Endothelial cell of umbilical vein (primary cell): Measurements from ENCODE around the gene SERGEF. TPM values are rescaled to one million over a fixed set of nuclear protein-coding genes. Genes with fewer than 3 reads are reported as not detected.

Experiments
- BruUV-seq: library from RNA; stranded (reverse); fragments of 400-500 nt; replicated peaks from 2 replicates; lab custom pipeline; 2021; lab: Mats Ljungman, UMichigan
- CTCF ChIA-PET: fragments of 300-600, 350-600 bp; sonication (Branson Sonifier 250); formaldehyde crosslinking; loops from one replicate; lab custom pipeline; 2021; ENCODE audit warnings: antibody characterized with exemption, inconsistent platforms; lab: Charles Lee
- POLR2A ChIA-PET: fragments of 300-600, 350-600 bp; sonication (Branson Sonifier 250); formaldehyde crosslinking; loops from one replicate; lab custom pipeline; 2021; ENCODE audit warnings: antibody characterized with exemption, inconsistent platforms; lab: Charles Lee
- DNase-seq: peaks from one replicate; pipeline ENCODE4 v3.0.0-alpha.2; 2011; ENCODE audit warnings: low read depth, low spot score
- FAIRE-seq: peaks from 2 replicates; lab custom pipeline; 2011; peaks lifted over from hg19 to GRCh38; lab: Jason Lieb, UNC
- H2AFZ ChIP-seq: 2 replicates; pipeline ENCODE4 v1.6.0; 2012; ENCODE audit warnings: low read depth, low read length, control low read depth, inconsistent platforms
- H3K27ac ChIP-seq: 2 replicates; pipeline ENCODE4 v1.5.1; 2011; ENCODE audit warnings: low read depth, mild to moderate bottlenecking, control low read depth, low read length, moderate library complexity; ENCODE audit not compliant: insufficient read depth
- H3K27me3 ChIP-seq, 2 experiments: 2 replicates each; pipeline versions ENCODE4 v1.6.0 to v1.6.1; 2011; ENCODE audit warnings: low read length in 2 of 2, mixed read lengths in 1 of 2; ENCODE audit not compliant: control insufficient read depth in 2 of 2, insufficient read depth in 2 of 2
- H3K36me3 ChIP-seq, 2 experiments: 2 replicates in 1 of 2; 3 replicates in 1 of 2; pipeline ENCODE4 v1.5.1; 2011; ENCODE audit warnings: low read length in 2 of 2, mild to moderate bottlenecking in 1 of 2, moderate library complexity in 1 of 2; ENCODE audit not compliant: control insufficient read depth in 2 of 2, insufficient read depth in 2 of 2; ENCODE audit errors: extremely low read depth in 1 of 2
- H3K4me1 ChIP-seq: 3 replicates; pipeline ENCODE4 v1.5.1; 2011; ENCODE audit warnings: mild to moderate bottlenecking, low read length; ENCODE audit not compliant: control insufficient read depth, insufficient read depth; ENCODE audit errors: extremely low read depth
- H3K4me2 ChIP-seq: 2 replicates; pipeline ENCODE4 v1.6.1; 2011; ENCODE audit warnings: low read length, control low read depth, mixed read lengths; ENCODE audit not compliant: insufficient read depth
- H3K4me3 ChIP-seq, 3 experiments: fragments of 200-600 bp in 1 of 3; sonication (generic), shearing (Covaris generic) in 1 of 3; replicated peaks in 1 of 3; 2 replicates each; pipeline ENCODE4 v1.5.1; 2011 to 2016; ENCODE audit warnings: control low read depth in 3 of 3, low read length in 3 of 3, mild to moderate bottlenecking in 2 of 3, inconsistent platforms in 1 of 3, low read depth in 1 of 3, moderate library complexity in 1 of 3; ENCODE audit not compliant: insufficient read depth in 1 of 3
- H3K79me2 ChIP-seq: 2 replicates; pipeline ENCODE4 v1.6.0; 2012; ENCODE audit warnings: low read length, inconsistent platforms; ENCODE audit not compliant: control insufficient read depth, insufficient read depth
- H3K9ac ChIP-seq: replicated peaks from 2 replicates; pipeline ENCODE3; 2011; ENCODE audit warnings: low read length, control low read depth; ENCODE audit not compliant: insufficient read depth; ENCODE audit errors: extremely low read depth
- H3K9me1 ChIP-seq: replicated peaks from 3 replicates; pipeline ENCODE4 v1.6.0; 2011; ENCODE audit warnings: mild to moderate bottlenecking, low read length; ENCODE audit not compliant: control insufficient read depth, insufficient read depth; ENCODE audit errors: extremely low read depth
- H3K9me3 ChIP-seq: replicated peaks from 2 replicates; pipeline ENCODE4 v1.5.1; 2012; ENCODE audit warnings: low read length, inconsistent platforms; ENCODE audit not compliant: control insufficient read depth, insufficient read depth
- H4K20me1 ChIP-seq: replicated peaks from 2 replicates; pipeline ENCODE3; 2011; ENCODE audit warnings: mild to moderate bottlenecking, low read length; ENCODE audit not compliant: control insufficient read depth, insufficient read depth; ENCODE audit errors: extremely low read depth
- EZH2 ChIP-seq: IDR thresholded peaks from 2 replicates; pipeline ENCODE4 v1.6.1; 2012; ENCODE audit warnings: borderline replicate concordance, low read depth, mild to moderate bottlenecking, moderate library complexity, low read length, inconsistent platforms; ENCODE audit not compliant: severe bottlenecking
- FOS ChIP-seq: IDR thresholded peaks from 2 replicates; pipeline ENCODE4 v1.6.1; 2011; ENCODE audit warnings: mild to moderate bottlenecking, low read length, moderate library complexity, borderline replicate concordance; ENCODE audit not compliant: insufficient read depth
- GATA2 ChIP-seq: IDR thresholded peaks from 2 replicates; pipeline ENCODE4 v1.7.0; 2011; ENCODE audit warnings: low read depth, mild to moderate bottlenecking, moderate library complexity, mixed read lengths, low read length; ENCODE audit not compliant: insufficient read length, insufficient read depth
- JUN ChIP-seq: IDR thresholded peaks from 2 replicates; pipeline ENCODE4 v1.6.1; 2011; ENCODE audit warnings: borderline replicate concordance, low read depth; ENCODE audit not compliant: insufficient read length, insufficient read depth
- MAX ChIP-seq: IDR thresholded peaks from 2 replicates; pipeline ENCODE4 v1.6.1; 2011; ENCODE audit not compliant: insufficient read depth, insufficient read length
- MYC ChIP-seq: IDR thresholded peaks from one replicate; pipeline ENCODE4 v1.6.1; 2011; ENCODE audit warnings: mild to moderate bottlenecking, low read depth, low read length
- POLR2A ChIP-seq: IDR thresholded peaks from 2 replicates; pipeline ENCODE4 v1.6.1; 2012; ENCODE audit warnings: low read depth, mild to moderate bottlenecking, control low read depth, low read length
- POLR2AphosphoS5 ChIP-seq: IDR thresholded peaks from 2 replicates; pipeline ENCODE4 v1.6.1; 2012; ENCODE audit warnings: low read depth, mild to moderate bottlenecking, control low read depth, low read length, moderate library complexity; ENCODE audit not compliant: insufficient read depth
- dilution Hi-C: fragments of 300-500 bp; cut with MboI; formaldehyde crosslinking; loops from one replicate; pipeline ENCODE4 v1.15.0; 2019; ENCODE audit warnings: low sequenced_read_pairs; ENCODE audit not compliant: extremely low pct_ligation_motif_present
- intact Hi-C: fragments of 100-400 bp; cut with micrococcal nuclease; formaldehyde crosslinking; loops from one replicate; pipeline ENCODE4 v1.10.0; 2022
- polyA plus RNA-seq, 4 experiments: library from polyadenylated mRNA; depleted of rRNA in 3 of 4; stranded (reverse) in 3 of 4; unstranded in 1 of 4; fragments of >200 nt; gene quantifications; 2 replicates each; pipeline versions ENCODE4 v1.2.1 to v1.2.3, GENCODE V29; 2011 to 2012; ENCODE audit warnings: missing spikeins in 1 of 4
- total RNA-seq: library from RNA; stranded (reverse); gene quantifications from 2 replicates; pipeline ENCODE4 v1.2.3, GENCODE V29; 2021

SERGEF gene
- total and polyA plus RNA-seq, 2 donors (not counting 3 experiments of a cell fraction or from before 2014, with no cell fraction given), result 8.7 to 16.7 TPM

DNA sequence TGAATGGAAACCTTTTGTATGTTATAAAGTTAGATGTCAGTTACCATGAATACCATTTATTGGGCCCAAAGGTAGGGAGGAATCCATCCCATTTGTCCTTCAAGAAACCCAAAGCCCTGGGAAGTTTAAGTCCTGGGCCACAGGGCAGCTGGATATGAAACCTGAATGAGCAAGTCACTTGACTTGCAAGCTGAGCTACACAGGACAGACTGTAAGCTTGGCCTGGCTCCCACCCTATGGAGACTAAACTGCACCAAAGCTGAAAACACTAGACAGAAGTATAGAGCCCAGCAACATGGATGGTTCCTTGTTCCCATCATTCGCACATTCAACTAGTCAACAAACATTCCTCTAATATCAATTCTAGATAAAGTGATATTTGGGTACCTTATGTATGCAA, 207.0 kb downstream of the SERGEF start:
- DNase-seq, result no peak
- no peaks in the 10 kb centered on the region for H3K27me3 ChIP-seq
- POLR2A ChIA-PET, result no interaction called here
- no peaks in the 10 kb centered on the region for H3K9me3 ChIP-seq
- H3K9me1 ChIP-seq, result no peaks in the 10 kb centered on the region
- BruUV-seq, result no TSS peak
- no peaks in the 10 kb centered on the region for H3K4me1 ChIP-seq
- H3K27ac ChIP-seq, result no peak overlapping the region
- no peaks in the 10 kb centered on the region for H3K36me3 ChIP-seq
- FAIRE-seq, result no peak
- no peaks in the 10 kb centered on the region for H4K20me1 ChIP-seq
- TF ChIP-seq MYC, result no peak
- TF ChIP-seq POLR2AphosphoS5, result no peak
- TF ChIP-seq MAX, result no peak
- no peak overlapping the region for H2AFZ ChIP-seq
- H3K79me2 ChIP-seq, result no peaks in the 10 kb centered on the region
- H3K4me2 ChIP-seq, result no peak overlapping the region
- intact Hi-C loops, result no loop called here
- H3K9ac ChIP-seq, result no peak overlapping the region
- H3K4me3 ChIP-seq, result no peak overlapping the region
- dilution Hi-C loops, result no loop called here
- CTCF ChIA-PET, result no interaction called here

- H4K20me1 ChIP-seq, result no peaks in the 10 kb centered on the region
- FAIRE-seq (no peak), DNase-seq (no peak)
- dilution Hi-C loops (no loop called here), intact Hi-C loops (no loop called here)
- H3K9me1 ChIP-seq, result no peaks in the 10 kb centered on the region
- no peaks in the 10 kb centered on the region for H3K9me3 ChIP-seq
- H3K27me3 ChIP-seq, result no peaks in the 10 kb centered on the region
- H3K79me2 ChIP-seq, result no peaks in the 10 kb centered on the region
- ChIA-PET CTCF (no interaction called here), POLR2A (no interaction called here)
- H3K9ac ChIP-seq, result no peak overlapping the region
- H2AFZ ChIP-seq, result no peak overlapping the region
- no peaks in the 10 kb centered on the region for H3K36me3 ChIP-seq
- TF ChIP-seq MAX (no peak), POLR2A (no peak), EZH2 (no peak), FOS (no peak), GATA2 (no peak), JUN (no peak), POLR2AphosphoS5 (no peak)
- no TSS peak for BruUV-seq
- H3K4me3 ChIP-seq, result no peak overlapping the region
- no peaks in the 10 kb centered on the region for H3K4me1 ChIP-seq
- no peak overlapping the region for H3K27ac ChIP-seq
- H3K4me2 ChIP-seq, result no peak overlapping the region
Observed at GRCh38 chr11:17805043-17805442, 207.8 kb downstream of the SERGEF start.
